PC-9 (cell line): ENCODE results near the gene MPP3. TPM values are rescaled to one million over a fixed set of nuclear protein-coding genes. Genes with fewer than 3 reads are reported as not detected.

Source experiments
- BruUV-seq: library from RNA; stranded (reverse); fragments of 400-500 nt; replicated peaks from 2 replicates; lab custom pipeline; 2021; lab: Mats Ljungman, UMichigan
- CTCF ChIA-PET: fragments of 300-600 bp; sonication (Branson Sonifier 250); formaldehyde crosslinking; loops from one replicate; lab custom pipeline; 2022; ENCODE audit warnings: antibody characterized with exemption; lab: Charles Lee
- POLR2A ChIA-PET: fragments of 300-600 bp; sonication (Branson Sonifier 250); formaldehyde crosslinking; loops from one replicate; lab custom pipeline; 2022; ENCODE audit warnings: antibody characterized with exemption; ENCODE audit not compliant: unreplicated experiment; lab: Charles Lee
- DNase-seq, 2 experiments: peaks; one replicate each; pipeline versions ENCODE4 v3.0.0 to v3.0.0-alpha.2; 2015 to 2022; ENCODE audit warnings: mixed read lengths in 1 of 2
- H2AFZ ChIP-seq: fragments of 200-600 bp; sonication (generic); 2 replicates; pipeline ENCODE4 v1.8.1; 2017; ENCODE audit warnings: antibody characterized with exemption
- H3F3A ChIP-seq: fragments of 200-600 bp; sonication (generic); 2 replicates; pipeline ENCODE4 v1.8.1; 2017; ENCODE audit warnings: antibody characterized with exemption, mild to moderate bottlenecking, low read depth; ENCODE audit not compliant: insufficient read depth
- H3K27ac ChIP-seq: fragments of 200-600 bp; sonication (generic); 2 replicates; pipeline ENCODE4 v1.6.1; 2016; ENCODE audit warnings: mixed run types
- H3K27me3 ChIP-seq: fragments of 200-600 bp; sonication (generic); 2 replicates; pipeline ENCODE4 v1.6.1; 2016; ENCODE audit warnings: low read depth, mixed run types; ENCODE audit not compliant: insufficient read depth
- H3K36me3 ChIP-seq: fragments of 200-600 bp; sonication (generic); 2 replicates; pipeline ENCODE4 v1.6.1; 2016; ENCODE audit warnings: low read depth, mixed run types
- H3K4me1 ChIP-seq: fragments of 200-600 bp; sonication (generic); replicated peaks from 2 replicates; pipeline ENCODE4 v1.6.1; 2016; ENCODE audit warnings: mixed run types; ENCODE audit not compliant: insufficient read depth
- H3K4me2 ChIP-seq: fragments of 200-600 bp; sonication (generic); 2 replicates; pipeline ENCODE4 v1.6.1; 2017; ENCODE audit warnings: mixed run types
- H3K4me3 ChIP-seq: fragments of 200-600 bp; sonication (generic); 2 replicates; pipeline ENCODE4 v1.6.1; 2016; ENCODE audit warnings: mixed run types
- H3K79me2 ChIP-seq: fragments of 200-600 bp; sonication (generic); 2 replicates; pipeline ENCODE4 v1.6.1; 2017; ENCODE audit warnings: low read depth, mixed run types
- H3K9me2 ChIP-seq: fragments of 200-600 bp; sonication (generic); 2 replicates; pipeline ENCODE4 v1.8.1; 2017; ENCODE audit warnings: mild to moderate bottlenecking; ENCODE audit not compliant: insufficient read depth
- H3K9me3 ChIP-seq: fragments of 200-600 bp; sonication (generic); 2 replicates; pipeline ENCODE4 v1.8.1; 2016; ENCODE audit warnings: low read depth; ENCODE audit not compliant: insufficient read depth
- H4K20me1 ChIP-seq: fragments of 200-600 bp; sonication (generic); 2 replicates; pipeline ENCODE4 v1.8.1; 2017; ENCODE audit not compliant: insufficient read depth
- CTCF ChIP-seq: fragments of 200-600 bp; sonication (generic); conservative IDR thresholded peaks from 2 replicates; pipeline ENCODE4 v1.6.1; 2017; ENCODE audit warnings: mixed run types, antibody characterized with exemption, mild to moderate bottlenecking, moderate library complexity
- EZH2 ChIP-seq: fragments of 200-600 bp; sonication (generic); IDR thresholded peaks from 2 replicates; pipeline ENCODE4 v1.8.0; 2017; ENCODE audit warnings: antibody characterized with exemption, low read depth
- intact Hi-C: fragments of 100-400 bp; cut with micrococcal nuclease; formaldehyde crosslinking; loops from one replicate; pipeline ENCODE4 v1.10.0; 2022; ENCODE audit not compliant: unreplicated experiment
- total RNA-seq: library from RNA; stranded (reverse); gene quantifications from 2 replicates; pipeline ENCODE4 v1.2.3, GENCODE V29; 2021

The MPP3 gene
- total RNA-seq, 1 experiment from 2014 or later, result 17.4 TPM

DNA sequence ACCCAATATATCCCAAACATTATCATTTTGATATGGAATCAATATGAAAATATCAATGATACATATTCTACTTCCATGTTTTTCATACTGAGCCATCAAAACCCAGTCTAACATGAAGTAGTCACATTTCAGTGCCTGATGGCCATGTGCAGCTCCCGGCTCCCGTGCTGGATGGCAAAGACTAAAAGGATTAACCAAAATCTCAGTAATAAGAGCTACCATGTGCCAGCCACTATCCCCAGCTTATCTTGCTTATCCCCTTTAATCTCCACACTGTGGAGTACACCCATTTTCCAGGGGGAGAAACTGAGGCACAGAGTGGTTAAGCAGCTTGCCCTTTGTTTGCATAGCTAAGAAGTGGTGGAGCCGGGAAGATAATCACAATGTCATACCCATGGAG, 23.2 kb upstream of the MPP3 start:
- Histone ChIP-seq H3F3A (no peaks in the 10 kb centered on the region), H3K4me2 (no peak overlapping the region), H3K27ac (no peak overlapping the region), H3K4me1 (no peaks in the 10 kb centered on the region), H3K36me3 (no peaks in the 10 kb centered on the region), H4K20me1 (no peaks in the 10 kb centered on the region), H3K79me2 (no peaks in the 10 kb centered on the region), H2AFZ (no peak overlapping the region), H3K4me3 (no peak overlapping the region), H3K27me3 (peaks cover 56% of the 10 kb centered on the region; the same call in 1 of the 2 replicates), H3K9me2 (no peaks in the 10 kb centered on the region), H3K9me3 (no peaks in the 10 kb centered on the region)
- no peak for DNase-seq
- BruUV-seq, result no TSS peak
- intact Hi-C loops, result no loop called here
- no peak for TF ChIP-seq CTCF
- TF ChIP-seq EZH2, result no peak
- POLR2A ChIA-PET, result no interaction called here
- CTCF ChIA-PET, result no interaction called here

- ChIA-PET CTCF (interaction anchor here (0.7 kb wide), 1 partner anchor 371 kb away, joined by 6 read pairs; the partner anchor contains the start of gene DHX8), POLR2A (no interaction called here)
- Histone ChIP-seq H3K9me3 (no peaks in the 10 kb centered on the region), H3K27ac (no peak overlapping the region), H4K20me1 (no peaks in the 10 kb centered on the region), H3K4me2 (no peak overlapping the region), H3K79me2 (no peaks in the 10 kb centered on the region), H3K36me3 (no peaks in the 10 kb centered on the region), H3K4me3 (no peak overlapping the region), H3K4me1 (no peaks in the 10 kb centered on the region), H3K9me2 (no peaks in the 10 kb centered on the region), H3K27me3 (peaks cover 57% of the 10 kb centered on the region; the same call in 1 of the 2 replicates), H2AFZ (no peak overlapping the region), H3F3A (no peaks in the 10 kb centered on the region)
- TF ChIP-seq CTCF, result no peak
- no peak for TF ChIP-seq EZH2
- BruUV-seq, result no TSS peak
- no peak for DNase-seq
- intact Hi-C loops, result no loop called here
Observed at GRCh38 chr17:43855061-43855460, 22.1 kb upstream of the MPP3 start.

- no peak overlapping the region for H3K4me2 ChIP-seq
- ChIA-PET POLR2A (no interaction called here), CTCF (interaction anchor here (0.7 kb wide), 1 partner anchor 371 kb away, joined by 6 read pairs; the partner anchor contains the start of gene DHX8)
- H3K9me3 ChIP-seq, result no peaks in the 10 kb centered on the region
- H3K27ac ChIP-seq, result no peak overlapping the region
- H3K9me2 ChIP-seq, result no peaks in the 10 kb centered on the region
- BruUV-seq, result no TSS peak
- H2AFZ ChIP-seq, result no peak overlapping the region
- H4K20me1 ChIP-seq, result no peaks in the 10 kb centered on the region
- intact Hi-C loops, result no loop called here
- no peaks in the 10 kb centered on the region for H3F3A ChIP-seq
- H3K27me3 ChIP-seq, result peaks cover 53% of the 10 kb centered on the region; the same call in 1 of the 2 replicates
- TF ChIP-seq EZH2, result no peak
- H3K36me3 ChIP-seq, result no peaks in the 10 kb centered on the region
- DNase-seq, result no peak
- H3K4me1 ChIP-seq, result no peaks in the 10 kb centered on the region
- no peaks in the 10 kb centered on the region for H3K79me2 ChIP-seq
- H3K4me3 ChIP-seq, result no peak overlapping the region
Observed at GRCh38 chr17:43854498-43854897, 21.6 kb upstream of the MPP3 start.

DNA sequence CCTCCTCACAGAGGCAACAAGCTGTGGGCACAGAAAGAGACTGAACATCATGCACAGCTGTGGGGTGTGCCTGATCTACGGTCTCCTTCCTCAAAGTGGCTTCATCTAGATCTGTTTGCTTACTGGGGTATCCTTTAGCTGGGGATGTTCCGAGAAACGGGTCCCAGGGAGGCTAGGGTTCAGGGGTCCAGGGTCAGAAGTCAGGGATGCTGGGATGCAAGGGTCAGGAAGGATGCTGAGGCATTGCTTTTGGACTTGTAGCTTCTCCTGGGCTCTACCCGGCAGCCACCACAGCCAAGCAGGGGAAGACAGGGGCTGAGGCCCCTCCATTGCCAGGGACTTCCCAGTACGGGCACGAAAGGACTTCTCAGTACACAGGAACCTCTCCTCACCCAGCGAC, 20.6 kb upstream of the MPP3 start:
- Histone ChIP-seq H3K4me3 (no peak overlapping the region), H3K9me2 (no peaks in the 10 kb centered on the region), H3K36me3 (no peaks in the 10 kb centered on the region), H3K4me1 (no peaks in the 10 kb centered on the region), H4K20me1 (no peaks in the 10 kb centered on the region), H3K27me3 (peaks cover 46% of the 10 kb centered on the region; the same call in 1 of the 2 replicates), H3K27ac (no peak overlapping the region), H2AFZ (no peak overlapping the region), H3K79me2 (no peaks in the 10 kb centered on the region), H3K4me2 (no peak overlapping the region), H3K9me3 (no peaks in the 10 kb centered on the region), H3F3A (no peaks in the 10 kb centered on the region)
- DNase-seq, result no peak
- ChIA-PET CTCF (no interaction called here), POLR2A (no interaction called here)
- no peak for TF ChIP-seq CTCF
- no peak for TF ChIP-seq EZH2
- intact Hi-C loops, result no loop called here
- BruUV-seq, result no TSS peak
